BE2C (cell line): ENCODE measurements around the gene IKBKE.

Experiments used
- DNase-seq: peaks from one replicate; pipeline ENCODE4 v3.0.0-alpha.2; 2020
- H3K27me3 ChIP-seq: fragments of 250-450 bp; sonication (Bioruptor Pico); 2 replicates; pipeline ENCODE4 v1.5.1; 2020; ENCODE audit warnings: mild to moderate bottlenecking
- H3K36me3 ChIP-seq: fragments of 250-450 bp; sonication (Bioruptor Pico); 2 replicates; pipeline ENCODE4 v1.5.1; 2020; ENCODE audit warnings: mild to moderate bottlenecking
- H3K4me1 ChIP-seq: fragments of 250-450 bp; sonication (Bioruptor Pico); 2 replicates; pipeline ENCODE4 v1.5.1; 2020
- H3K4me3 ChIP-seq: 2 replicates; pipeline ENCODE4 v1.5.1; 2011; ENCODE audit warnings: low read depth, low read length
- H3K9me3 ChIP-seq: fragments of 250-450 bp; sonication (Bioruptor Pico); 2 replicates; pipeline ENCODE4 v1.5.1; 2020
- CTCF ChIP-seq: IDR thresholded peaks from 2 replicates; pipeline ENCODE4 v1.5.1; 2012; ENCODE audit warnings: mild to moderate bottlenecking, low read depth, low read length

IKBKE gene

GRCh38 chr1:206466840-206467649 lies 3.2 kb upstream of the IKBKE start:
- H3K36me3 ChIP-seq = no peaks in the 10 kb centered on the region
- H3K4me1 ChIP-seq = no peaks in the 10 kb centered on the region
- no peaks in the 10 kb centered on the region for H3K9me3 ChIP-seq
- TF ChIP-seq CTCF = no peak
- H3K4me3 ChIP-seq = no peak overlapping the region
- no peak for DNase-seq
- H3K27me3 ChIP-seq = peaks cover 55% of the 10 kb centered on the region

- Histone ChIP-seq H3K36me3 (no peaks in the 10 kb centered on the region), H3K9me3 (no peaks in the 10 kb centered on the region), H3K4me3 (no peak overlapping the region), H3K27me3 (peaks cover 53% of the 10 kb centered on the region), H3K4me1 (no peaks in the 10 kb centered on the region)
- TF ChIP-seq CTCF = no peak
- no peak for DNase-seq
These were observed 2.4 kb upstream of the IKBKE start for GRCh38 chr1:206467915-206468314.

GRCh38 chr1:206468571-206468970 lies 1.7 kb upstream of the IKBKE start:
- Histone ChIP-seq H3K9me3 (no peaks in the 10 kb centered on the region), H3K36me3 (no peaks in the 10 kb centered on the region), H3K27me3 (peaks cover 53% of the 10 kb centered on the region), H3K4me3 (no peak overlapping the region), H3K4me1 (no peaks in the 10 kb centered on the region)
- no peak for TF ChIP-seq CTCF
- DNase-seq = no peak

- H3K4me1 ChIP-seq = no peaks in the 10 kb centered on the region
- no peaks in the 10 kb centered on the region for H3K9me3 ChIP-seq
- H3K36me3 ChIP-seq = no peaks in the 10 kb centered on the region
- H3K4me3 ChIP-seq = no peak overlapping the region
- DNase-seq = no peak
- H3K27me3 ChIP-seq = peaks cover 53% of the 10 kb centered on the region
- TF ChIP-seq CTCF = no peak
These were observed 804 bp upstream of the IKBKE start for GRCh38 chr1:206469411-206469932.

GRCh38 chr1:206470692-206471414 lies 577 bp downstream of the IKBKE start:
- peaks cover 56% of the 10 kb centered on the region for H3K27me3 ChIP-seq
- no peak for DNase-seq

More at GRCh38 chr1:206470692-206471414, 577 bp downstream of the IKBKE start:
- no peak for TF ChIP-seq CTCF
- Histone ChIP-seq H3K36me3 (no peaks in the 10 kb centered on the region), H3K9me3 (no peaks in the 10 kb centered on the region), H3K4me3 (no peak overlapping the region), H3K4me1 (no peaks in the 10 kb centered on the region)
